Fibroblast of the aortic adventitia (primary cell): ENCODE results near the gene ZBTB17. TPM values are rescaled to one million over a fixed set of nuclear protein-coding genes. Genes with fewer than 3 reads are reported as not detected.
A peak's percentile ranks its signal among the peaks of the same experiment; 100 is the strongest.
"Not testable (repeated sequence)": the region's sequence is repeated elsewhere in the genome, so short reads cannot be mapped to it uniquely, and the experiment has no call there.

Experiments used
- DNase-seq: peaks from one replicate; pipeline ENCODE4 v3.0.0-alpha.2; 2010; ENCODE audit warnings: low read depth
- H3K4me3 ChIP-seq: 2 replicates; pipeline ENCODE4 v1.5.1; 2011; ENCODE audit warnings: low read depth, mild to moderate bottlenecking, control low read depth, low read length, moderate library complexity
- CTCF ChIP-seq: IDR thresholded peaks from 2 replicates; pipeline ENCODE4 v1.5.1; 2011; ENCODE audit warnings: mild to moderate bottlenecking, low read length, control low read depth, inconsistent platforms; ENCODE audit not compliant: insufficient read depth
- total RNA-seq: library from RNA; depleted of rRNA; stranded (reverse); fragments of >200 nt; gene quantifications from 2 replicates; pipeline ENCODE4 v1.2.3, GENCODE V29; 2012; ENCODE audit warnings: low replicate concordance

The ZBTB17 gene
- total RNA-seq, 1 donor = 21.7 TPM

GRCh38 chr1:15983275-15983674, 7.4 kb upstream of the ZBTB17 start:
- DNase-seq = no peak
- H3K4me3 ChIP-seq = no peak overlapping the region
- no peak for TF ChIP-seq CTCF

DNA sequence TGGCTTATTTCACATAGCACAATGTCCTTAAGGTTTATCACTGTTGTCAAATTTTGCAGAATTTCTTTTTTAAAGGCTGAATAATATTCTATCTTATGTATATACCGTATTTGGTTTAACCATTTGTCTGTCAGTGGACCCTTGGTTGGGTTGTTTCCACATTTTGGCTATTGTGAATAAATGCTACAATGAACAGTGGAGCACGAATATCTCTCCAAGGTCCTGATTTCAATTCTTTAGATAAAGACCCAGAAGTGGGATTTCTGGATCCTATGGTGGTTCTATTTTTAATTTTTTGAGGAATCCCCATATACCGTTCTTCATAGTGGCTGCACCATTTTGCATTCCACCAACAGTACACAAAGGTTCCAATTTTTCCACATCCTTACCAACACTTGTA, 5.8 kb upstream of the ZBTB17 start:
- TF ChIP-seq CTCF = no peak
- no peak for DNase-seq
- H3K4me3 ChIP-seq = no peak overlapping the region

- not testable (repeated sequence) for DNase-seq, H3K4me3 ChIP-seq
Measured at GRCh38 chr1:15977947-15978346, 2.0 kb upstream of the ZBTB17 start.

- H3K4me3 ChIP-seq = peak overlapping the region; percentile 76
- DNase-seq = peak; percentile 30
- TF ChIP-seq CTCF = no peak
Measured at GRCh38 chr1:15975358-15975804, 520 bp downstream of the ZBTB17 start.

- no peak for TF ChIP-seq CTCF
- no peak for DNase-seq
- H3K4me3 ChIP-seq = peak overlapping the region; percentile 76
Measured at GRCh38 chr1:15974855-15975254, 1.0 kb downstream of the ZBTB17 start.

DNA sequence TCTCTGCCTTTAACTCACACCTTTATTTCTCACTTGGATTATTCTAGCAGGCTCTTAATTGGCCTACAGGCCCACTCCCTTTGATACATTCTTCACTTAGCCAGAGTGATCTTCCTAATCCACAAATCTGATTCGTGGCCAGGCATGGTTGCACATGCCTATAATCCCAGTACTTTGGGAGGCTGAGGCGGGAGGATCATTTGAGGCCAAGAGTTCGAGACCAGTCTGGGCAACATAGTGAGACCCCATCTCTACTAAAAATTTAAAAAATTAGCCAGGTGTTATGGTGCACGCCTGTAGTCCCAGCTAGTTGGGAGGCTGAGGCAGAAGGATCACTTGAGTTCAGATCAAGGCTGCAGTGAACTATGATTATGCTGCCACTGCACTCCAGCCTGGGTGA, 2.1 kb downstream of the ZBTB17 start:
- no peak overlapping the region for H3K4me3 ChIP-seq
- TF ChIP-seq CTCF = no peak
- no peak for DNase-seq

- DNase-seq = no peak
- no peak overlapping the region for H3K4me3 ChIP-seq
- no peak for TF ChIP-seq CTCF
Measured at GRCh38 chr1:15972409-15972808, 3.5 kb downstream of the ZBTB17 start.
